ENCODE results near the gene TTC28.

TTC28 gene

GRCh38 chr22:28029956-28030355 is 649.7 kb downstream of the TTC28 start:
- no peak for DNase-seq (ENCODE audit: low read depth)
- H3K4me3 ChIP-seq (ENCODE audit: low read depth, low read length), result no peak overlapping the region
- no peak for TF ChIP-seq CTCF (IDR thresholded peaks at IDR 0.05; ENCODE audit: low read depth, low read length, missing control alignments)

GRCh38 chr22:28029201-28029948 is 650.3 kb downstream of the TTC28 start:
- no peak for DNase-seq (ENCODE audit: low read depth)
- no peak overlapping the region for H3K4me3 ChIP-seq (ENCODE audit: low read depth, low read length)
- TF ChIP-seq CTCF (IDR thresholded peaks at IDR 0.05; ENCODE audit: low read depth, low read length, missing control alignments), result no peak

GRCh38 chr22:28027453-28028448 is 651.9 kb downstream of the TTC28 start:
- no peak overlapping the region for H3K4me3 ChIP-seq (ENCODE audit: low read depth, low read length)
- no peak for DNase-seq (ENCODE audit: low read depth)
- no peak for TF ChIP-seq CTCF (IDR thresholded peaks at IDR 0.05; ENCODE audit: low read depth, low read length, missing control alignments)

GRCh38 chr22:28025866-28026575 is 653.6 kb downstream of the TTC28 start:
- H3K4me3 ChIP-seq (ENCODE audit: low read depth, low read length), result no peak overlapping the region
- DNase-seq (ENCODE audit: low read depth), result no peak
- TF ChIP-seq CTCF (IDR thresholded peaks at IDR 0.05; ENCODE audit: low read depth, low read length, missing control alignments), result no peak

- H3K4me3 ChIP-seq (ENCODE audit: low read depth, low read length), result no peak overlapping the region
- no peak for DNase-seq (ENCODE audit: low read depth)
- TF ChIP-seq CTCF (IDR thresholded peaks at IDR 0.05; ENCODE audit: low read depth, low read length, missing control alignments), result no peak
Measured at GRCh38 chr22:28025333-28025732, 654.3 kb downstream of the TTC28 start.

- TF ChIP-seq CTCF (IDR thresholded peaks at IDR 0.05; ENCODE audit: low read depth, low read length, missing control alignments), result no peak
- no peak for DNase-seq (ENCODE audit: low read depth)
- H3K4me3 ChIP-seq (ENCODE audit: low read depth, low read length), result no peak overlapping the region
Measured at GRCh38 chr22:28024422-28024888, 655.2 kb downstream of the TTC28 start.
